Measurements from ENCODE around the gene NELL2.
"Not testable (repeated sequence)": the region's sequence is repeated elsewhere in the genome, so short reads cannot be mapped to it uniquely, and the experiment has no call there.

NELL2 gene

DNA sequence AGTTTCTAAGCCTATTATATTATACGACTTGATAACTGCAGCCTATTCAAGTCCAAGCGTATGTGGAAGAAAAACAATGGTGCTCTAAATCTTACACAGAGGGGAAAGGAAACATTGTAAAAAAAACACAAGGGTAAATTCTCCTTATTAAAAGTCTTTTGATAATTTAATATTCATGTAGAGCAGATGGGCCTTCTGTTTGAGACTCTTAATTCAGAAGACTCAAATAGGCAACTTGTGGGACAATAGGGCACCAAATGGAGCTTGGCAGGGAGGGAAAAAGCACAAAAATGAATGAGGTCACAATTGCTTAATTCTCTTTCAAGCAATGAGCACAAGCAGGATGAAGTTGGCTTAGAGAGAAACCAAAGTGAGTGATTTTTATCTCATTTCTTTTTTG lies 159.4 kb downstream of the NELL2 start:
- no peak for DNase-seq
- TF ChIP-seq POLR2A (IDR thresholded peaks at IDR 0.05; ENCODE audit: low read length) = no peak

DNA sequence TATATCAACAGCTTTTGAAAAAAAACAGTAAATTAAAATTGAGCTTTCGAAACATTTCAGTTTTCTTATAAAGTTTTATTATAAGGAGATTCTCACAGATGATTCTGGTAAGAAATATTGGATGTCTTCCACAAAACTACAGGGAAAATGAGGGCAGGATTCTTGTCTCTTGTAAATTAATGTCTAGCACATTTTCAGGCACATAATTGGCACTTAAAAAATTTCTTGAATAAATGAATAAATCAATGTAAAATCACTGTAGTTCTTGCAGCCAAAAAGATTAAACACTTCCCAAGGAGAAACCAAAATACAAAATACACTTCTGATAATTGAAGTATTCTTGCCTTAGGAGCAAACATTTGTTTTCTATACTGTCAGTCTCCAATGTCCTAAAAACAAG lies 164.4 kb downstream of the NELL2 start:
- TF ChIP-seq POLR2A (IDR thresholded peaks at IDR 0.05; ENCODE audit: low read length) (no peak), GATA1 (IDR thresholded peaks at IDR 0.05; ENCODE audit: low read depth, low read length) (no peak)
- no peak for DNase-seq

DNA sequence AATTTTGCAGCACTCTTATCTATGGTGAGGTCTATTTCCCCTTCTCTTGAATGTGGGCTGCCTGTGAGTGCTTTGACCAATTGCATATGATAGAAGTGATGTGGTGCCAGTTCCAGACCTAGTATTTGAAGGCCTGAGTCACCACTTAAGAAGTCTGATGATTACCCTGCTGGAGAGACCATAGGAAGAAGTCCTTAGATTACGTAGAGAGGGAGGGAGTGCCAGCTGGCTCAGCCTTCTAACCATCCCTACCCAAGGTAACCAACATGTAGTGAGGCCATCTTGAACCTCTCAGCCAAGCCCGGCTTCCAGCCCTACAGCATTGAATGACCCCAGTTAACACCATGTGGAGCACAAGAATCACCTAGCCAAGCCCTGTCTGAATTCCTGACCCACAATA lies 166.9 kb downstream of the NELL2 start:
- no peak for DNase-seq
- TF ChIP-seq POLR2A (IDR thresholded peaks at IDR 0.05; ENCODE audit: low read length) (no peak), GATA1 (IDR thresholded peaks at IDR 0.05; ENCODE audit: low read depth, low read length) (no peak)

DNA sequence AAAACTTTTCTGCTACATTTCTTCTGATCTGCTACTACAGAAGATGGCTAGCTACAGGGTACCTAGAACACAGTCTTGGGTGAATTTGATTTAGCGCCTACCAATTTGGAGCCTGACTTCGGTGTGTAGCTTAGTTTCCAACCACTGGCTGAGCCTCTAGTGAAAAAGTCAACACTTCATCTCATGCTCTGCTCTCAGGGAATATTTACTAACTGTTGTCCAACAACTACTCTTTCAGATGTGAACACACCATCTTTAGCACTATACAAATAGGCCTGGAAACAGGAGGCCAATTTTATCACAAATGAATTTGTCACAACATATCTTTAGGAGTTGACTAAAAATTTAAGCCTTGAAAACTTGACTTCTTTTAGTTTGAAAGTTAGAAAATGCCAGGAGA lies 167.9 kb downstream of the NELL2 start:
- no peak for DNase-seq
- TF ChIP-seq GATA1 (IDR thresholded peaks at IDR 0.05; ENCODE audit: low read depth, low read length) (no peak), POLR2A (IDR thresholded peaks at IDR 0.05; ENCODE audit: low read length) (no peak)

DNA sequence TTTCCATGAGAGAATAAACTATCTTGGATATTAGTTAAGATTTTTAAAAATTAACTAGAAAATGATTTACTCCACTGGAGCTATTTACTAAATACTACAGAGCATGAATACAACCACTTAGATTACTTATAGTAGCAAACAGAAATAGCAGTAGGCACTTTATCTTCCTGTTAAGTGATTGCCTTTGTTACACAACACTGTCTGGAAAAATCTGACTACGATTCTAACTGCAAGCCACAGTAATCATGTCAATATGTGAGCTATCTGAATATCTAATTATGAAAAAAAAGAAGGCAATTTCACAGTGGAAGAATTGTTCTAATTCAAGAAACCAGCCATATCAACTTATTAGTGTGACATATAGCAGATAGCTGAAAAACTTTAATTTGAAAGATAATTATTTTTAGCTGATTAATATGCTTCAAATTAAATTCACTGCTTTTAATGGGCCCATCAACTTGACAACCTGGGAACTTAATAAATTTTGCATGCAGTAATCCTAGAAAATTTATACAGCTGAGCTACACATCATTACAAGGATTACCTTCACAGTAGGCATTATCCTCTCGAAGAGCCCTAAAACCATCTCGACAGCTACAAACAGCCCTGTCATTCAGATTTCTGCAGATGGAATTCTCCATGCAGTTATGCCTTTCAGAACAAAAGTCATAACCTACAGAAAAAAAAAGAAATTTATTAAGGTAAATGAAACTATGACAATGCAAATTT lies 172.8 kb downstream of the NELL2 start:
- DNase-seq = no peak
- no peak for TF ChIP-seq GATA1 (IDR thresholded peaks at IDR 0.05; ENCODE audit: low read depth, low read length)
- no peak for TF ChIP-seq POLR2A (IDR thresholded peaks at IDR 0.05; ENCODE audit: low read length)

DNA sequence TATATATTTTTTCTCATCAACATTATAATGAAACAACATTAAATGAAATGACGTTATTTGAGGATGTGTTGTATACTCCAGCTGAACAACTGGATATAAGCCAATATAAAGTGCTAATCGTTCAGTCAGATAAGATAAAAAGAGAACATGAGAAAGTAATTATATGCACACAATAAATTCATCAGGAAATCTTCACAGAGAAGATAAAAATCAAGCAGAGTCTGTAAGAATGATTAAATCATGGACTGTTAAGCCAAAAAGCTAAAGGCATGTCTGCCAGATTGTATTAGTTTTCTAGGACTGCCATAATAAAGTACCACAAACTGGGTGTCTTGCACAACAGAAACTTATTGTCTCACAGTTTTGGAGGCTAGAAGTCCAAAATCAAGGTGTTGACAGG lies 178.6 kb downstream of the NELL2 start:
- TF ChIP-seq POLR2A (IDR thresholded peaks at IDR 0.05; ENCODE audit: low read length) (no peak), GATA1 (IDR thresholded peaks at IDR 0.05; ENCODE audit: low read depth, low read length) (no peak)
- peak in 1 of 2 experiments; percentile 0 for DNase-seq

DNA sequence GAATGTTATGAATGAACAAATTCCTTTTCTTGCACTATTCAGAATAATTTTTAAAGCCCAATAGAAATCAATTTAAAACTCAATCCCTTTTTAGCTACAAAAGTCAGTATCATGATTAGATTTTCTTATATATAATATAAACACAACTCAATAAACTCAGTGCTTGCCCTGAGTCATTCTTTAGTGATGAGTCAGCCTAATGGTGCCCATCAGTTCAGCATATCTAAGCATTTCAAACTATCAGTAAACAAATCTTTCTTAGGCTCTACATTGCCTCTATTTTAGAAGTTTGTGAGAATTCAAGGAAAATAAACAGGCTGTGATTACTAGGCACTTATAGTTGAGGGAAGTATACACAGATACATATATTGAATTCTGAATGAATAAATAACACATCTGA lies 179.6 kb downstream of the NELL2 start:
- TF ChIP-seq GATA1 (IDR thresholded peaks at IDR 0.05; ENCODE audit: low read depth, low read length) (no peak), POLR2A (IDR thresholded peaks at IDR 0.05; ENCODE audit: low read length) (no peak)
- no peak for DNase-seq

DNA sequence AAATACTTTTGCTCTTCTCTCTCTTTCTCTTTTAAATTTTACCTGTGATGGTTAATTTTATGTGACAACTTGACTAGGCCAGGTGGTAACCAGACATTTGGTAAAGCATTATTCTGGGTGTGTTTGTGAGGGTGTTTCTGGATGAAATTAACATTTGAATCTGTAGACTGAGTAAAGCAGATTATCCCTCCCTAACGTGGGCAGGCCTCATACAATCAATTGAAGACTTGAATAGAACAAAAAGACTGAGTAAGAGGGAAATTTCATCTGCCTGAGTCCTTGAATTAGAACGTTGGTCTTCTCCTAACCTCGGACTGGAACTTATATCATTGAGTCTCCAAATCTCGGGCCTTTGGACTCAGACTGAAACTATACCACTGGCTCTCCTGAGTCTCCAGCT lies 182.1 kb downstream of the NELL2 start:
- DNase-seq = no peak
- TF ChIP-seq POLR2A (IDR thresholded peaks at IDR 0.05; ENCODE audit: low read length) (no peak), GATA1 (IDR thresholded peaks at IDR 0.05; ENCODE audit: low read depth, low read length) (no peak)

DNA sequence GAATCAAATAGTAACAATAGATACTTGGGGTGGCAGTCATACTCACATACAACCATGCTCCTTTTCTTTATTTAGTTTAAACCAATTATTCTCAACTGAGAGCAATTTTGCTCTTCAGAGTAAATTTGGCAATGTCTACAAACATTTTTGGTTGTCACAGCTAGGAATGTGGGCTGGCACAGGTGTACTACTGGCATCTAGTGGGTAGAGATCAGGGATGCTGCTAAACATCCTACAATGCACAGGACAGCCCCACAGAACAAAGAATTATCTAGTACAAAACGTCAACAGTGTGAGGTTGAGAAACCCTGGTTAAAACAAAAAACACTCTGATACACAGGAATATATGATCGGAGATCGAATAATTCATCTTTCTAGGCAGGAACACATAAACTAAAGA lies 186.5 kb downstream of the NELL2 start:
- TF ChIP-seq POLR2A (IDR thresholded peaks at IDR 0.05; ENCODE audit: low read length) (no peak), GATA1 (IDR thresholded peaks at IDR 0.05; ENCODE audit: low read depth, low read length) (no peak)

DNA sequence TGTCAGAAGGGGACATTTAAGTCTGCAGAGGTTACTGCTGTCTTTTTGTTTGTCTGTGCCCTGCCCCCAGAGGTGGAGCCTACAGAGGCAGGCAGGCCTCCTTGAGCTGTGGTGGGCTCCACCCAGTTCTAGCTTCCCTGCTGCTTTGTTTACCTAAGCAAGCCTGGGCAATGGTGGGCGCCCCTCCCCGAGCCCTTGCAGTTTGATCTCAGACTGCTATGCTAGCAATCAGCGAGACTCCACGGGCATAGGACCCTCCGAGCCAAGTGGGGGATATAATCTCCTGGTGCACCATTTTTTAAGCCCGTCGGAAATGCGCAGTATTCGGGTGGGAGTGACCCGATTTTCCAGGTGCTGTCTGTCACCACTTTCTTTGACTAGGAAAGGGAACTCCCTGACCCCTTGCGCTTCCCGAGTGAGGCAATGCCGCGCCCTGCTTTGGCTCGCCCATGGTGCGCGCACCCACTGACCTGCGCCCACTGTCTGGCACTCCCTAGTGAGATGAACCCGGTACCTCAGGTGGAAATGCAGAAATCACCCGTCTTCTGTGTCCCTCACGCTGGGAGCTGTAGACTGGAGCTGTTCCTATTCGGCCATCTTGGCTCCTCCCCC lies 189.2 kb downstream of the NELL2 start:
- DNase-seq = not testable (repeated sequence)

More for the DNA sequence above, 186.5 kb downstream of the NELL2 start:
- no peak for DNase-seq

DNA sequence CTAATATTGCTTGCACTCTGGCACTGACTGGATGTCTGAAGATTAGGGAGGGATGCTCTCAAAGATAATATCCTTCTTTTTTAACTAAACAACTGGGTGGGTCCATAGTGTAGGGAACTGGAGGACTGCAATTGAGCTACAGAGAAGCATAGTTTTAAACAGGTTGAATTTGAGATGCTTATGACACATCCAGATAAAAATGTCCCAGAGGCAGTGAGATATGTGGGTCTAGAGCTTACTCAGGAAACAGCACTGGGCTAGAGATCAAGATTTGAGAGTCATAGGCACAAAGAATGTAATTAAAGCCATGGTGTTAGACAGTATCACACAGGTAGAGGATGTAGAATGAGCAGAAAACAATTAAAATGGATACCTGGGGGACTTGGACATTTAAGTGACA lies 198.4 kb downstream of the NELL2 start:
- TF ChIP-seq GATA1 (IDR thresholded peaks at IDR 0.05; ENCODE audit: low read depth, low read length) = no peak
- no peak for TF ChIP-seq POLR2A (IDR thresholded peaks at IDR 0.05; ENCODE audit: low read length)

DNA sequence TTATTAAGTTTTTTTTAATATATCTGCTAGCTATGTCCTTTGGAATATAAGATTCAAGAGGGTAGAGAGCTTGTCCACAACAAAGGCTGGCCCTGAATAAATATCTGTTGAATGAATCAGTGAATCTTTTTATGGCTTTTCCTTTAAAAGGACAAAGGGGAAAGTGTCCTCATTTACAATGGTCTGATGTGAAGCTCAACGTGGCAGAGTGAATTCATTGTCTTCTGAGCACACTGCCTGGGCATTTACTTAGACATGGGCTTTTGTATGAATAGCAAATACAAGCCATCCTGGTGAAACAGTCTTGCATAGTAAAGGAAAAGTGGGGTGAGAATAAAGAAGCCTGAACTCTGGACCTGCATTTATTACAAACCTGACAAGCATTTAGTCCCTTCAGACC lies 201.2 kb downstream of the NELL2 start:
- no peak for TF ChIP-seq POLR2A (IDR thresholded peaks at IDR 0.05; ENCODE audit: low read length)
- TF ChIP-seq GATA1 (IDR thresholded peaks at IDR 0.05; ENCODE audit: low read depth, low read length) = no peak
- DNase-seq = no peak

More for the DNA sequence above, 198.4 kb downstream of the NELL2 start:
- DNase-seq = no peak

DNA sequence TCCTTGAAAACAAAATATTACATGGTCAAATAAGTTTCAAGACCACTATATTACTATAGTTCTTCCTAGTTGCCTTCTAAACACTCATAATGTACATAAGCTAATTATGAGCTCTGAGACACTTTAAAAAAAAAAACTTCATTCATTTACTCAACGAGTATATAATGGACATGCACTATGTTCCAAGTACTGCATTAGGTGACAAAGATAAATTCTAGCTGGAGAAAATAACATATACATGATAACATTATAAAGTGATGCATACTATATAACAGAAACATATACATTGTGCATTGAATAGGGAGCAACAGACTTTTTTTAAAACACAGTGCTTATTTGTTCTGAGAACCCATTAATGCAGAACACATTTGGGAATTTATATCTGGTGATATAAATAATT lies 202.3 kb downstream of the NELL2 start:
- TF ChIP-seq GATA1 (IDR thresholded peaks at IDR 0.05; ENCODE audit: low read depth, low read length) (no peak), POLR2A (IDR thresholded peaks at IDR 0.05; ENCODE audit: low read length) (no peak)
- DNase-seq = no peak

DNA sequence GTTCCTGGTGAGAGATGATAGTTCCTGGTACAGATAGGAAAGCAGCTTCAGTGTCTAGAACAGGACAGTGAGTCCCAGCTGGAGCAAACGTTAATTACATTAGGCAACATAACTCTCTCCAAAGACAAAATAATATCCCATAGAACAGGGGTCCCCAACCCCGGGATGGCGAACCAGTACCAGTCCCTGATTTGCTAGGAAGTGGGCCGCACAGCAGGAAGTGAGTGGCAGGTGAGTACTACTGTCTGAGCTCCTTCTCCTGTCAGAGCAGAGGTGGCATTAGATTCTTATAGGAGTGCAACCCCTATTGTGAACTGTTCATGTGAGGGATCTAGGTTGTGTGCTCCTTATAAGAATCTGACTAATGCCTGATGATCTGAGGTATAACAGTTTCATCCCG lies 204.1 kb downstream of the NELL2 start:
- TF ChIP-seq POLR2A (IDR thresholded peaks at IDR 0.05; ENCODE audit: low read length) (no peak), GATA1 (IDR thresholded peaks at IDR 0.05; ENCODE audit: low read depth, low read length) (no peak)
- DNase-seq = no peak

DNA sequence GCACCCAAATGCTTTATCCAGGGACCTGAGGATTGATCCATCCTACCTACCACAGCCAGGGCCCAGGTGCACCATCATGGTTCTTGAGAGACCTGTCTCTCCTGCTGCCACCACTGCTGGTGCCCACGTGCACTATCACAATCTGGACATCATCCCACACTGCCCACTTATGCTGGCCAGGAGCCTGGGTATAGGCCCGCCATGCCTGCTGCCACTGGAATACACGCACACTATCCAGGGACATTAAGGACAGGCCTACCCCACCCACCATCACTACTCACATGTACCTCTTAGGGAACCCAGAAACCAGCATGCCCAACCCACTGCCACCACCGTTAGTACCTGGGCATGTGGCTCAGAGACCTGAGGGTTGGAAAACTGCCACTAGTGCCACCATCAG lies 207.7 kb downstream of the NELL2 start:
- DNase-seq = no peak
- TF ChIP-seq GATA1 (IDR thresholded peaks at IDR 0.05; ENCODE audit: low read depth, low read length) (no peak), POLR2A (IDR thresholded peaks at IDR 0.05; ENCODE audit: low read length) (no peak)

Data from erythroblast (primary cell).